Amniotic stem cell (primary cell): ENCODE data around the gene NDUFB6.
"Not testable (repeated sequence)": the region's sequence is repeated elsewhere in the genome, so short reads cannot be mapped to it uniquely, and the experiment has no call there.

Source experiments
- DNase-seq: peaks from one replicate; lab custom pipeline; 2025; lab: John Stamatoyannopoulos, UW

NDUFB6 gene

DNA sequence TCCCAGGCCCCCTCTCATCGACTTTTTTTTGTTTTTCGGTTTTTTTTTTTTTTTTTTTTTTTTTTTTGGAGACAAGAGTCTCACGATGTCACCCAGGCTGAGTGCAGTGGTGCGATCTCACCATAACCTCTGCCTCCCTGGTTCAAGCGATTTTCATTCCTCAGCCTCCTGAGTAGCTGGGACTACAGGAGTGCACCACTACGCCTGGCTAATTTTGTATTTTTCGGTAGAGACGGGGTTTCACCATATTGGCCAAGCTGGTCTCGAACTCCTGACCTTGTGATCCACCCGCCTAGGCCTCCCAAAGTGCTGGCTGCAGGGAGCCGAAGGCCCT is 48.4 kb downstream of the NDUFB6 start:
- not testable (repeated sequence) for DNase-seq

GRCh38 chr9:32523910-32524309 is 49.0 kb downstream of the NDUFB6 start:
- DNase-seq = no peak

DNA sequence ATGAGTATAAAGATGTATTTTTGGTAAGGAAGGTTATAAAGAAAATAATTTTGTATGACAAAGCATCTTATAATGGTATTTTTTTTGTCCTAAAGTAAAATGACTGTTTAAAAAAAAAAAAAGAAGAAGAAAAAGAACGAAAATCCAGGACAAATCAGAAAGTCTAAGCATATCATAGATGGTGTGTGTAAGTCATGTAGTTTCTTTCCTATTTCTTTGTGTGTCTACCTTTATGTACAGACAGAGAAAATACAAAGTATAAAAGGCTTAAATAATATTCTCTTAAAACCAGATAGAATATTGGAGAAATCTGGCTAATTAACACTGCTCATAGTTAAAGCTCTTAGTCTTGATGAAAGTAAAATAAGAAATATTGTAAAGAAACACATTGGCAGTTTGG is 54.7 kb downstream of the NDUFB6 start:
- DNase-seq = no peak

DNA sequence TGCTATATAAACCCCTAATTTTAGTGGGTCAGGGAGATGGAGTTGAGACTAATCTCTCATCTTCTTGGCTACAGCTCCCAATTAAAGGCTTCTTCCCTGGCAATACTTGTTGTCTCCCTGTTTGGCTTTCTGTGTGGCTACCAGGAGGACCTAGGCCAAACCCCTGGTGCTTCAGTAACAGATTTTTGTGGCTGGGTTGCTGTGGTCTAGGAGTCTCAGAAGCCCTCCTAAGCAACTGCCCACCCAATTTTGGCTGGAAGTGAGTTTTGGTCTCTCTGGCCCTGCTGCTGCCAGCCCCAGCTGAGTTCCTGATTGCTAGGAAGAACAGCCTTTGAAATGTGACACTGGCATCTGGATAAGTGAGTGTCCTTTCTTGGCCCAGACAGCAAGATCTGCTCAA is 56.7 kb downstream of the NDUFB6 start:
- DNase-seq = no peak

DNA sequence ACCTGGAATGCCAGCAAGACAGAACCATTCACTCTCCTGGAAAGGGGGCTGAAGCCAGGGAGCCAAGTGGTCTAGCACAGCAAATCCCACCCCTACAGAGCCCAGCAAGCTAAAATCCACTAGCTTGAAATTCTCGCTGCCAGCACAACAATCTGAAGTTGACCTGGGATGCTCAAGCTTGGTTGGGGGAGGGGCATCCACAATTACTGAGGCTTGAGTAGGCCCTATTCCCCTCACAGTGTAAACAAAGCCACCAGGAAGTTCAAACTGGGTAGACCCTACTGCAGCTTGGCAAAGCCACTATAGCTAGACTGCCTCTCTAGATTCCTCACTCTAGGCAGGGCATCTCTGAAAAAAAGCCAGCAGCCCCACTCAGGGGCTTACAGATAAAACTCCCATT is 64.2 kb downstream of the NDUFB6 start:
- DNase-seq = no peak

- no peak for DNase-seq
Observed at GRCh38 chr9:32503008-32503407, 70.0 kb downstream of the NDUFB6 start.
